SW 1271 (cell line): ENCODE data around the gene DNASE1L3.
"Not testable (repeated sequence)": the region's sequence is repeated elsewhere in the genome, so short reads cannot be mapped to it uniquely, and the experiment has no call there.

Experiments
- DNase-seq, 2 experiments: peaks; one replicate each; lab custom pipeline; 2025; lab: John Stamatoyannopoulos, UW

DNASE1L3 gene

DNA sequence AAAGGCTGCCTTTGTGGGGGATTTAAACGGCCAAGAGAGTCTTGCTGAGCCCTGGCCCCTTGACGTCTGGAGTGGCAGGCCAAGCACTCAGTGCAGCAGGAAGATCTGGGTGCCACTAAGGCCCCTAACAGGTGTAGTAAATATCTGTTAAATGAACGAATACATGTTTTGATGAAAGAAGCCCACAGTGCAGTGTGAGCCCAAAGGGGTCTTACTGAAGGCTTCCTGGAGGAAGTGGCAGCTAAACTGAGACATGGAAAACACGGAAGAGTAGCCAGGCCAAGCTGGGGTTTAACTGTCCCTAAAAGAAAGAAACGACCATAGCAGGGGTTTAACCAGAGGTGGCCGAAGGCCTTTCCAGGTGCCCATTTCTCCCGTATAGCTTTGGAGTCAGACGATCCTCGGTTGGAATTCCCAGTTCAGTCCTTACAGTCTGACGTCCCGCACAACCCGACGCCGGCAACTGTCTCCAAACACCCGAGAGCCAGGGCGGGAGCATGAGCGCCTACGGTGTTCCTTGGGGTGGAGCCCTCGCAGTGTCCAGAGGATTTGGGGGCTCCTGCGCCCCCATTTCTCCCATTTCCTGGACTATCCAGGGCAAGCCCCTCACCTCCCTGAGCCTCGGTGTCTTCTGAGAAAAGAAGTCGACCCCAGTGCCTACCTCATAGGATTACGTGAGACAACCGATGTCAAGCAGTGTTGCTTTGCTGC is 25.9 kb upstream of the DNASE1L3 start:
- DNase-seq: no peak

DNA sequence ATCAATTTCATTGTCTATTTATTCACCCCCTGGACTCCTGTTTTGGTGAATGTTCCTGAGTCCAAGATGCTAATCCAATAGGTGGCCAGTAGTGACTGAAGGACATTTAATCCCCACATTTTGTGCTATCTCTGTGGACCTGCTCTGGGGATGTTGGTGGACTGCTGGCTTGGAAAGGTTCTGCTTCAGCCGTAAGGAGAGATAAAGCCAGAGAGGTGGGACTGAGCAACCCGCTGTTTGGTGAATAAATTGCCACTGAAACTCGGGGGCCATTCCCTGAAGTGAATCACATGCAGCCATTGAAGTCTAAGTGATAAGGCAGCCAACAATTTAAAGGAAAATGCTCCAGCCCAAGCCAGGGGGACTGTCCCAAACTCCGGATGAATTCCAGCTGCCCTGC is 25.2 kb upstream of the DNASE1L3 start:
- no peak for DNase-seq

DNA sequence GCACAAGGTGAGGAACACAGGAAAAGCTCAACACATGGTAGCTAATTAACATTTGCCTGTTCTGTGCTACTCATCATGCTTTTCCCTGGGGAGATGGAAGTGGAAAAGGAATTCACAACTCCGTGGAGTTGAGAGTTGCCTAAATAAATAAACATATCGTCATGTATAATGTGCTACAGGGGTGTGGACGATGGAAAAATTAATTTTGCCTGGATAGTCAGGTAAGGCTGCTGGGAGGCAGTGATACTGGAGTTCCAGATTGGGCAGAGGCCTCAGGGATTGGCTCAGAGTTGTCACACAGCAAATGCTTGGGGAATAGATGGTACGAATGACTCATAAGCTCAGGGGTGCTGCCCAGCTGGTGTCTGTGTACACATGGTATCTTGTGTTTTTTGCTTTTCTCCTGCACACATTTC is 23.8 kb upstream of the DNASE1L3 start:
- no peak for DNase-seq

DNA sequence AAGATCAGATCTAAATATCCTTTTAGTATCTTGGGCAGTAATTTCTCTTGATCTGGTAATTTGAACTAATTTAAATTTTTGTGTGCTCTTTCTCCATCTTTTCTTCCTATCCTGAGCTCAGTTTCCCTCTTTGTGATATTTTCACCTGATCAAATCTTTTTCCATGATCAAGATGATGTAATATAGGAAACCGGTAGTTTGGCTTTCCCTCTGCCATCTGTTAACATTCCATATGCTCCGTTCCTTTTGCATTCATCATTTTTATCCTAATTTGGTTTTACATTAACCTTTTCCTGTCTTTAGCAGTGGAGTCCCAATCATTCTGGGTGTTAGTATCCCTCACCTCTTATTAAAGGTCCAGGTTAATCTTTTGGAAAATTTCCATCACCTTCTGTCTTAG is 20.9 kb upstream of the DNASE1L3 start:
- no peak for DNase-seq

DNA sequence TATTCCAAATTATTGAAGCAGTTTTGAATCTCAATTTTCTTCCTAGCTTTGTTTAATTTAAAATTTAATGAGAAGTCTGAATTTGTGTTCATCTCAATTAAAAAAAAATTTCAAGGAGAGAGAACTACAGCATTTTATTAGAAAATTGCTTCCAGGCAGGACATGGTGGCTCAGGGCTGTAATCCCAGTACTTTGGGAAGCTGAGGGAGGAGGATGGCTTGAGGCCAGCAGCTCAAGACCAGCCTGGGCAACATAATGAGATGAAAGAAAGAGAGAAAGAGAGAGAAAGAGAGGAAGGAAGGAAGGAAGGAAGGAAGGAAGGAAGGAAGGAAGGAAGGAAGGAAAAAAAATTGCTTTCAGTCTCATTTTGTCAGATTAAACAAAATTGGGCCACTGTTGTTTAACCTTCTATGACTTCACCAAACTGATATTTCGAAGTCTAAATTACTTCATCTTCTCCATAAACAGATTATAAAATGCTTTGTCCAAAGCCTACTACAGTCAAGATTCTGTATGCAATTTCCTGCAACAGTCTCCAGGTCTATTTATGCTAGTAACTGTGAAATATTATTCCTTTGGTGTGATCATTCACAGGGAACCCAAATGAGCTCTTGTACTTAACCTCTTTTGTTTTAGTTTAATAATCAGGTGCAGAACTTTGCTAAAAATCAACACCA is 20.2 kb upstream of the DNASE1L3 start:
- DNase-seq: no peak

DNA sequence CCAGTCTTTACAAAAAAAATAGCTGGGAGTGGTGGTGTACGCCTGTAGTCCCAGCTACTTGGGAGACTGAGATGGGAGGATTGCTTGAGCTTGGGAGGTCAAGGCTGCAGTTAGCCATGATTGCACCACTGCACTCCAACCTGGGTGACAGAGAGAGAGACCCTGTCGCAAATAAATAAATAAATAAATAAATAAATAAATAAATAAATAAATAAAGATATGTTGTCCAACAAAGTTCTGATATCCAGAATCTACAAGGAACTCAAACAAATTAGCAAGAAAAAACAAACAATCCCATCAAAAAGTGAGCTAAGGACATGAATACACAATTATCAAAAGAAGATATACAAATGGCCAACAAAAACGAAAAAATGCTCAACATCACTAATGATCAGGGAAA is 17.2 kb upstream of the DNASE1L3 start:
- DNase-seq: not testable (repeated sequence)

DNA sequence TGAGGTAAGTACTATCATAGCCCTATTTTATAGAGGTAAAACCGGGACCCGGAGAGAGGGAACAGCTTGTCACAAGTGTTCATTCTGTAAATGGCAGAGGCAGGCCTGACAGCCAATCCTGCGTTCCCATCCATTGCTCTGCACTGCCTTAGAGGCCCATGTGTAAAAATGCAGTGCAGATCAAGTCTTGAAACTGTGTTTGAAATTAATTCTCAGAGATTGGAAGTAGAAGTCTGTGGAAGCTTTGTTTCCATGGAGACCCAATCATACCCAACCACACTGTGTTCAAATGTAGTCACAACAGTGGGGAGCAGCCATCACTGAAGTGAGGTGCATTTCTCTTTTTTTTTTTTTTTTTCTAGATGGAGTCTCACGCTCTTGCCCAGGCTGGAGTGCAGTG is 13.1 kb upstream of the DNASE1L3 start:
- DNase-seq: no peak

DNA sequence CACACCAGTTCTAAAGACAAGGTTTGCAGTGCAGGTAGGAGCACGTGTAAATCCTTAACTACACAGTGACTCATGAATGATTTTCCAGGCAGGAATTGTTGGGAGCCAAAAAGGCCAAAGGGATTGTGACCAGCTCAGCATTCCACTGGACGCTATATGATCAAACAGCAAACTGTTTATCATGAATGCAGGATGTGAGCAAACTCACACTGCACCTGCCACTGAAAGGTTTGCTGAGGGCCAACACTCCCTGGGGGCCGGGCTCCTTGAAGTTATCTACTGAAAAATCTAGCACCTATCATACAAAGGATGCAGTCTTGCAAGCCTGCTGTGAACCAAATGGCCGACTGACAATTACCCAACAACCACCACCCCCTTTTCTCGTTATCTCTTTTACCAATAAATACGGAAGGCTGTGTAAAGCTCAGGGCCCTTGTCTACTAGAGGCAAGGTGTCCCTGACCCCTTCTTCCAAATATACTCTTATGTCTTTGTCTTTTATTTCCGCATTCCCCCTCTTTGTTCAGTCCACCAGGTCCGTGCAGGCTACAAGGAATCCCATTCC is 11.5 kb upstream of the DNASE1L3 start:
- no peak for DNase-seq

DNA sequence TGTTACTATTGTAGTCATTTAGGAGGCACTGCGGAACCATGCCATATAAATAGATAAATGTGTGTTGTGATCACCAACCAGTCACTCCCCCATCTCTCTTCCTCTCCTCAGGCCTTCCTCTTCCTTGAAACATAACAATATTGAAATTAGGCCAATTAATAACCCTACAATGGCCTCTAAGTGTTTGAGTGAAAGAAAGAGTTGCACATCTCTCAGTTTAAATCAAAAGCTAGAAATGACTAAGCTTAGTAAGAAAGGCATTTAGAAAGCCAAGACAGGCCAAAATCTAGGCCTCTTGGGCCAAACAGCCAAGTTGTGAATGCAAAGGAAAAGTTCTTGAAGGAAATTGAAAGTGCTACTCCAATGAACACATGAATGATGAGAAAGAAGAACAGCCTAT is 8.1 kb upstream of the DNASE1L3 start:
- no peak for DNase-seq

DNA sequence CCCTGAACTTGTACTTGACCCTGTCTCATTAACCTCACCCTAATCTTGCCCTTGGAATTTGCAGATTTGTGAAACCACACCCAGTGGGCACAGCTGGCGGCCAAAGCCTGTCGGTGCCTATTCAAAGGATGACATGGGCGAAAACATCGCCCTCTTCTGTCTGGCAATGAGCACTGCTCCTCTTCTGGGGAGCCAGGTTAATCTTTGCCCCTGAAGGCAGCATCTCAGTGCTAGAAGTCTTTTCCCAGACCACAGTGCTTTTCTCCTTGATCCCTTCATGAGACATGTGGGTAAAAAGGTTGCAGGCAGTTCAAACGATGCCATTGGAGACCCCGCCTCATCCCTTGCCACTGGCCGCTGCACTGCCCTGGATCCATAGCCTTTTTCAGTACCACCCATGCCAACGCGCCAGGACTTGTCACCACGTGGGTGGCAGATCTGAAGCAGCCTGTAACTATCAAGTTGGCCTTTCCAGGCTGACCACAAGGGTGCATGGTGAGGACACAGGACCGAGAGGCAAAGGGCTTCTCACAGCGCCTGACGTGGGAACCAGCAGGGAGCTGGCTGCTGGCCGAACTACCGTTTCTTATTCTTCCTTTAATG is 6.5 kb upstream of the DNASE1L3 start:
- peak; percentile 17 to 50 for DNase-seq

DNA sequence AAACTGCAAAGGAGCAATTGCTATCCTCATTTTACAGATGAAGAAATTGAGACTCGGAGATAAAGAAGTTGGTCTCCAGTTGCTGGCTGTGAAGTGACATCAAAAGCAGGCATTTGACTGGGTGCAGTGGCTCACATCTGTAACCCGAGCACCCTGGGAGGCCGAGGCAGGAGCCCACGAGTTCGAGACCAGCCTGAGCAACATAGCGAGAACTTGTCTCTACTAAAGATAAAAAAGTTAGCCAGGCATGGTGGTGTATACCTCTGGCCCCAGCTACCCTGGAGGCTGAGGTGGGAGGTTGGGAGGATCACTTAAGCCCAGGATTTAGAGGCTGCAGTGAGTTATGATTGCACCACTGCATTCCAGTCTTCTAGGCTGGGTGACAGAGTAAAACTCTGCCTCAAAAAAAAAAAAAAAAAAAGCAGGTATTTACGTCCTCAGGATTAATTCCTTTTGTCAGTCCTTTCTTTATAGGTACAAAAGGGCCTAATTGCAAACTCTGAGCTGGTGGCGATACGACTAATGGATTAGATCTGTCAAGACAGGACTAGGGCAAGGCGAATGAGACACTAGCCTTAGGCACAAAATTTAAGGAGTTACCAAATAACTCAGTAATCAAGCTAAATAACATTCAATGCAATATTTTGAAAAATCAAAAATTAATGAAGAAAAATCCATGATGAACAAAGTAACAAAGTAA is 5.9 kb upstream of the DNASE1L3 start:
- DNase-seq: no peak

DNA sequence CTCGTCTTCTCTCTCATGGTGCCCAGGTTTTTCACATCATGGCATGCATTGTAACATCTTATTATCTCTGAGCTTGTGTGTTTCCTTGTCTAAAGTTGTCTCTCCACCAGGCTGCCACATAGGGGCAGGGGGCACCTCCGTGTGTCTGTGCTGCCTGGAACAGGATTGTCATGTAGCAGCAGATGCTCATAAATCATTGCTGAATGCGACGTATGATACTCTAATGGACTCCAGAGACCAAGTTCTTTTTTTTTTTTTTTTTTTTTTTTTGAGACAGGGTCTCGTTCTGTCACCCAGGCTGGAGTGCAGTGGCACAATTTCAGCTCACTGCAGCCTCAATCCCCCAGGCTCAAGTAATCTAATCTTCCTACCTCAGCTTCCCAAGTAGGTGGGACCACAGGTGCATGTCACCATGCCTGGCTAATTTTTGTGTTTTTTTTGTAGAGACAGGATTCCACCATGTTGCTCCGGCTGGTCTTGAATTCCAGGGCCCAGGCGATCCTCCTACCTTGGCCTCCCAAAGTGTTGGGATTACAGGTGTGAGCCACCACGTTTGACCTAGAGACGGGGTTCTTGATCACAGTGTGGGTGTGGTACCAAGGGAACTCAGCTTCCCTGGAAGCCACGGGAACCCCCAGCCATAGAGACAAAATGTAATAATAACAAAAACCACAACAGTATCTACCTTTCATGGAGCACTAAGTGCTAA is 4.7 kb upstream of the DNASE1L3 start:
- no peak for DNase-seq

DNA sequence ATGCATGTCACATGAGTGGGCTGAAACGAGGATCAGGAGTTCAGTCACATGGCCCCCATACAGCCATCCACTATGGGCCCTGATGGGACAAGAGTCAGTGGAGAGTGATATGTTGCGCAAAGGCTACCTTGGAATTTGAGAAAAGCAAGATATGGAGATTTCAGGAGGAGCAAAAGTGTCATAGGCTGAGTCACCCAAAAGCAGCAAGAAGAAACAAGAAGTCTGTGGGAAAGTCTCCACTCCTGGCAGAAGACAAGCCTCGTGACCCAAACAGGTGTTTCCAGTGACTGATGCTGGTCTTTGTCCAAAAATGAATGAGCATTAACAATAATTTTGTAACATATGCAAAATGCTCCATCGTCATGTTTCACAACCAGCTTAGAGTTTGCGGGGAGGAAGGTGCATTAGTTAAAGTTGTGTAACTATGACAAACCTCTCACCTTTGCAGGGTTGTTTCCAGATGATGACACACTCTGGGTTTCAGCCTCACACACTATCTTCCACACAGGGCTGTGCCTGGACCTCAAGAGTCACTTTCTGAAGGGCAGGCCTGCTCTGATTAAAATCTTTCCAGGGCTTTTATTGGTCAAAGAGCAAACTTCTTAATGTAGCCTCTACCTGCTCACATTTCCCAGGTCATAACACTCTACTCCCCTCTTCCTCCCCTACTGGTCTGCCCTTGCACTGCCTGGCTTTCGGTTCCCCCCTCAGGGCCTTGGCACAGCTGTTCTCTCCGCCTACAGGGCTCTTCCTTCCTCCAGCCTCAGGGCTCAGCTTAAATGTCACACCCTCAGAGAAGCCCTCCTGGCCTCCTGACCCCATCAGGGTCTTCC is 3.9 kb upstream of the DNASE1L3 start:
- no peak for DNase-seq

DNA sequence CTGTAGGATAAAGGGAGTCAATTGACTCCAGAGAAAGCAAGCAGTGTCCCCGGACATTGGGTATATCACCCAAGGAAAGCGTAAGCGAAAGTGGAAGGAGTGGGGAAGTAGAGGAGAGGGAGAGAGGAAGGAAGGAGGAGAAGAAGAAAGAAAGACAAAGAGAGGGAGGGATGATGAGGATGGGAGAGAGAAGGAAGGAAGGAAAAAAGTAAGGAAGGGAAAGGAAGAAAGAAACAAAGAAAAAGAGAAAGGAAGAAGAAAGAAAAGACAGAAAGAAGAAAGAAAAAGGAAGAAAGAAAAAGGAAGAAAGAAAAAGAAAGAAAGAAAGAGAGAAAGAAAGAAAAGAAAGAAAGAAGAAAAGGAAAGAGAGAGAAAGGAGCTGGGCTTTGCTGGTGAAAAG is 839 bp downstream of the DNASE1L3 start:
- no peak for DNase-seq

DNA sequence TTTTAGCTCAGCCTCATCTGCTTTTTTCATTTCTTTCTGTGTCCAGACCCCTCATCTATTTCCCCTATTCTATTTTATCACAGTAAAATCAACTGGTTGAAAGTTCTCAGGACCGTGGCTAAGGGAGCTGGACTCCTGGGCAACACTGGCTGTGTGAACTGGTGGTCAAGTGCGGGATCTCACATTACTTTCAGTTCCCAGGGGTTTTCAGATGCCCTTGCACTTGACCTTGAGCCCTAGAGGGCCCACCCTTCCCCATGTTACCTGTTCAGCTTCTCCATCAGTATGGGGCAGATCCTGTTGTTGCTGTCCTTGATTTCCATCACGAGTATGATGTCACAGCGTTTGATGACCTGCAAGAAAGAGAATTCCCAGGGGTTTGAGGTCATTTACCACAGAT is 2.8 kb downstream of the DNASE1L3 start:
- DNase-seq: no peak

DNA sequence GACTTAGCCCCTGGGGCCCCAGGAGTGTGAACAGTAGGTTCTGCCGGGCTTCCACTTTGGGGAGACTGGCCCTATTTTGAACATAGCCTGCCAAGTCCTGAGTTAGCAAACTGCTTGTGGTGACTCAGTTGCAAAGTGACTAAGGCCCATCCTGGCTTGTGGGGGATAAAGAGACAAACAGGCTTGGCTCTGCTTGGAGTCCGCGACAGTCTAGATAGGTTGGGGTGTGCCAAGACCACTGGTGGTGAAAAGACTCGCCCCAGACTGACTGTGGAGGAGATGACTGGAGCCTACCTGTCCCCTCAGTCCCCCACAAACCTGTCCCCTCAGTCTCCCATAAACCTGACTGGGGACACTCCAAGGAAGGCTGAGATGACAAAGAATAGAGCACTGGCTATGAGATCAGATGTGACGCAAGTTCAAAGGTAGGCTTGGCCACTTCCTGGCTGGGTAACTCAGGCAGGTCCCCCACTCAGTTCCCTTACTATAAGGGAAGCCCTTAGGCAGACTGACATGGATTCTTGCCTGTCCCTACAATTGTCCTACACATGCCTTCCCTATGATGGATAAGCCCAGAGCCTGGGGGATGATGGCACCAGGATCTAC is 4.3 kb downstream of the DNASE1L3 start:
- no peak for DNase-seq

DNA sequence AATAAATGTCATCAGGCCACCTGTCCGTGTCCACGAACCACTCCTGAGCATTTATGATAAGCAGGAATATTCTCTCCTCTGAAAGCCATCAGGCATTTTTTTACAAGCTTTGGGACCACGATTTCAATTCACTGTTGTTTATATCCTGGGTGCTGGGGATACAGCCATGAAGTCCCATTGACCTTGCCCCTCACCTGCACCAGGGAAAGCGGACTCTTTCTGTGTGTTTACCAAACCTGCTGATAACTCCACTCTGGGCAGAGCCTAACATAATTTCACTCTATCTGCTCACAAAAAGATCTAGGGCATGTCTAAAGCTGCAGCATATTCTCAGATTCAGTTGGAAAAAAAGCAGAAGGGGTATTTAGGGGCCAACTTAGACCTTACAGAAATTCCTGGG is 4.8 kb downstream of the DNASE1L3 start:
- DNase-seq: no peak

DNA sequence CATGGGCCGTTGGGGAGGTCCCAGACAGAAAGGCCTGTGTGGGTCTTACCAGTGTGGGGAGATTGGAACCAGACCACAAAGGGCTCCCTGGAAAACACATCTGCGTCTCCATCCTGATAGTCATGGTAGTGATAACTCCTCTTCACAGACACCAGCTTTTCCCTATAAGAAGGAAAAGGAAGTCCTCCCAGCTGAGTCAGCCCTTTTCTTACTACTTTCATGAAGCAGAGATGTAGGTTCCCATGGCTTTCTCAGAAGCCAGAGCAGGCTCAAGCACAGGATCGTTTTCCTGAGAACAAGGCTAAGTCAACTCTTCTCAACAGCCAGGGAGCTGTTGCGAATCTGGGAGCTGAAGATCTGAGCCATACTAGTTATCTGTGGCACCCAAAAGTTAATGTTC is 6.1 kb downstream of the DNASE1L3 start:
- no peak for DNase-seq

DNA sequence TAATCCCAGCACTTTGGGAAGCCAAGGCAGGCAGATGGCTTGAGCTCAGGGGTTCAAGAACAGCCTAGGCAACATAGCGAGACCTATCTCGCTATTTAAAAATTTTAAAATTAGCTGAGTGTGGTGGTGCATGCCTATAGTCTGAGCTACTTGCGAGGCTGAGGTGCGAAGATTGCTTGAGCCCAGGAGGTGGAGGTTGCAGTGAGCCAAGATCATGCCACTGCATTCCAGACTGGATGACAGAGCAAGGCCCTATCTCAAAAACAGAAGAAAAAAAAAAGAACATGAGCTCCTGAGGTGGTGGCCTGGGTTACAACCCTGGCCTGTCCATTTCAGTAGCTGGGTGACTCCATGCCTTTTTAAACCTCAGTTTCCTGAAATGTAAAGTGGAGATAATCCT is 7.2 kb downstream of the DNASE1L3 start:
- no peak for DNase-seq

DNA sequence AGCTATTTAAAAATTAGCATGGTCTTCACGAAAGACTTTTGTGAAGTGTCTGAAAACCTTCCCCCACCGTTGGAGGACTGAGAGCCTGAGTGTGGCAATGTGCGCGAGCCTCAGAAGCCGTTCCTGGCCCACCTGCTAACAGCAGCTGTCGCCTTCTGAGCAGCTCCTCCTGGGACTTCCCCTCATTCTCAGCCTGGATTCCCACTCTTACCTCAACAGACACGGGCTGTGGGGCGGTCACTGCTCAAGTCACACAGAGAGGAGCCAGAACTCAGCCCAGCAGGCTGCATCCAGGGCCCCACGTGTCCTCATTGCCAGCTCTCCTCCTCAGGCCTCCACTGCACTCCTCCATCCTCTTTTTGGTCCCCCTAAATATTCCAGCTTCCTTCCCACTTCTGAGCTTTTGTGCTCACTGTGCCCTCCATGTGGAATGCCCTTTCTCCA is 7.8 kb downstream of the DNASE1L3 start:
- DNase-seq: no peak
